Measurements from ENCODE around the gene PIN1.

Gene PIN1

GRCh38 chr19:9848762-9849161, 13.6 kb downstream of the PIN1 start:
- TF ChIP-seq, protein P1, sequence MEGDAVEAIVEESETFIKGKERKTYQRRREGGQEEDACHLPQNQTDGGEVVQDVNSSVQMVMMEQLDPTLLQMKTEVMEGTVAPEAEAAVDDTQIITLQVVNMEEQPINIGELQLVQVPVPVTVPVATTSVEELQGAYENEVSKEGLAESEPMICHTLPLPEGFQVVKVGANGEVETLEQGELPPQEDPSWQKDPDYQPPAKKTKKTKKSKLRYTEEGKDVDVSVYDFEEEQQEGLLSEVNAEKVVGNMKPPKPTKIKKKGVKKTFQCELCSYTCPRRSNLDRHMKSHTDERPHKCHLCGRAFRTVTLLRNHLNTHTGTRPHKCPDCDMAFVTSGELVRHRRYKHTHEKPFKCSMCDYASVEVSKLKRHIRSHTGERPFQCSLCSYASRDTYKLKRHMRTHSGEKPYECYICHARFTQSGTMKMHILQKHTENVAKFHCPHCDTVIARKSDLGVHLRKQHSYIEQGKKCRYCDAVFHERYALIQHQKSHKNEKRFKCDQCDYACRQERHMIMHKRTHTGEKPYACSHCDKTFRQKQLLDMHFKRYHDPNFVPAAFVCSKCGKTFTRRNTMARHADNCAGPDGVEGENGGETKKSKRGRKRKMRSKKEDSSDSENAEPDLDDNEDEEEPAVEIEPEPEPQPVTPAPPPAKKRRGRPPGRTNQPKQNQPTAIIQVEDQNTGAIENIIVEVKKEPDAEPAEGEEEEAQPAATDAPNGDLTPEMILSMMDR (IDR thresholded peaks at IDR 0.05; ENCODE audit: insufficient read depth, low read length, poor library complexity, severe bottlenecking) = no peak
- Histone ChIP-seq H3K36me3 (ENCODE audit: control insufficient read depth, insufficient read depth, low read length) (peaks cover 35% of the 10 kb centered on the region), H3K4me3 (replicated peaks; ENCODE audit: low read depth, low read length) (no peak overlapping the region), H3K27me3 (replicated peaks; ENCODE audit: control insufficient read depth, insufficient read depth, low read length) (no peaks in the 10 kb centered on the region)
- DNase-seq (ENCODE audit: extremely low read depth, insufficient read length) = no peak

- TF ChIP-seq, protein P1 (IDR thresholded peaks at IDR 0.05; ENCODE audit: insufficient read depth, low read length, poor library complexity, severe bottlenecking) = no peak
- Histone ChIP-seq H3K4me3 (replicated peaks; ENCODE audit: low read depth, low read length) (no peak overlapping the region), H3K36me3 (ENCODE audit: control insufficient read depth, insufficient read depth, low read length) (peaks cover 26% of the 10 kb centered on the region), H3K27me3 (replicated peaks; ENCODE audit: control insufficient read depth, insufficient read depth, low read length) (no peaks in the 10 kb centered on the region)
- no peak for DNase-seq (ENCODE audit: extremely low read depth, insufficient read length)
Observed at GRCh38 chr19:9849791-9850190, 14.7 kb downstream of the PIN1 start.

DNA sequence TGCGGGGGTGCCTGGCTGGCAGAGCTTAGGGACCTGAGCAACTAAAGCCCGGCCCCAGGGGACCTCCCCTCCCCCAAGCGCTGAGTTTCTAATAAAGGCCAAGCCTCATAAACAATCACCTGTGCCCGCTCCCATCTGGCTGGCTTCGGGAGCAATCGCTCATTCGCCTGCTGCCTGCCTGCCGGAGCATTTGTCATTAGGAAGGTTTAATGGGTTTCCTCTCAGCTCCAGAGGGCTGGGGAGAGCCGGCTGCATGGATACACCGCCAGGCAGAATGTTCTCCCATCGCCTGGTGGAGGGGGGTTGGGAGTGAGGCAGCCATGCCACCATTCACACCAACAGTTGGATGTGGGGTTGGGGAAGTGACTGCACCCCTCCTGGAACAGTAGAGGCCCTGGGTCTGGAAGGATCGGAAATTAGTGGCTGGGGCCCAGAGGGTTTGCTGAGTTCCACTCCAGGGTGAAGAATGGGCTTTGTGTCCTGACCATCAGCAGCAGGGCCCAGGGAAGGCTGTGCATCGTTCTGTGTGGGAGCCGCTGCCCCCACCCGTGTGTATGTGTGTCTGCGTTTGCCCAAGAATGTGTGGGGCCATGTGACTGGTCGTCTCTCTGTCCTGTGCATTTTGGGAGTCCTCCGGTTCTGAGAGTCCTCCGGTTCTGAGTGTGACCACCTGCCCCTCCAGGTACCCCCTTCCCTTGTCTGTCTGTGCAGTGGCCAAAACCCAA, 15.3 kb downstream of the PIN1 start:
- Histone ChIP-seq H3K4me3 (replicated peaks; ENCODE audit: low read depth, low read length) (no peak overlapping the region), H3K27me3 (replicated peaks; ENCODE audit: control insufficient read depth, insufficient read depth, low read length) (no peaks in the 10 kb centered on the region), H3K36me3 (ENCODE audit: control insufficient read depth, insufficient read depth, low read length) (peaks cover 23% of the 10 kb centered on the region)
- TF ChIP-seq, protein P1 (IDR thresholded peaks at IDR 0.05; ENCODE audit: insufficient read depth, low read length, poor library complexity, severe bottlenecking) = no peak
- DNase-seq (ENCODE audit: extremely low read depth, insufficient read length) = no peak

- DNase-seq (ENCODE audit: extremely low read depth, insufficient read length) = no peak
- no peaks in the 10 kb centered on the region for H3K27me3 ChIP-seq (replicated peaks; ENCODE audit: control insufficient read depth, insufficient read depth, low read length)
- TF ChIP-seq, protein P1 (IDR thresholded peaks at IDR 0.05; ENCODE audit: insufficient read depth, low read length, poor library complexity, severe bottlenecking) = no peak
- no peak overlapping the region for H3K4me3 ChIP-seq (replicated peaks; ENCODE audit: low read depth, low read length)
- H3K36me3 ChIP-seq (ENCODE audit: control insufficient read depth, insufficient read depth, low read length) = peaks cover 1% of the 10 kb centered on the region; the same call in 1 of the 2 replicates
Observed at GRCh38 chr19:9854282-9854846, 19.2 kb downstream of the PIN1 start.

- H3K36me3 ChIP-seq (ENCODE audit: control insufficient read depth, insufficient read depth, low read length) = no peaks in the 10 kb centered on the region
Observed at GRCh38 chr19:9856609-9857008, 21.5 kb downstream of the PIN1 start.

More at GRCh38 chr19:9856609-9857008, 21.5 kb downstream of the PIN1 start:
- DNase-seq (ENCODE audit: extremely low read depth, insufficient read length) = no peak
- Histone ChIP-seq H3K4me3 (replicated peaks; ENCODE audit: low read depth, low read length) (no peak overlapping the region), H3K27me3 (replicated peaks; ENCODE audit: control insufficient read depth, insufficient read depth, low read length) (no peaks in the 10 kb centered on the region)
- TF ChIP-seq, protein P1 (IDR thresholded peaks at IDR 0.05; ENCODE audit: insufficient read depth, low read length, poor library complexity, severe bottlenecking) = no peak

Data from GM06990 (cell line).